ENCODE data around the gene THSD8. TPM values are rescaled to one million over a fixed set of nuclear protein-coding genes. Genes with fewer than 3 reads are reported as not detected.
"Not testable (repeated sequence)": the region's sequence is repeated elsewhere in the genome, so short reads cannot be mapped to it uniquely, and the experiment has no call there.

Gene THSD8
- polyA plus RNA-seq, 1 experiment, result 1.6 TPM

- no peaks in the 10 kb centered on the region for H3K27me3 ChIP-seq (ENCODE audit: control insufficient read depth, insufficient read depth, low read length)
- no peak for TF ChIP-seq CTCF (IDR thresholded peaks at IDR 0.05; ENCODE audit: low read depth, low read length)
- no peaks in the 10 kb centered on the region; the same call in 1 of the 2 replicates for H3K9me3 ChIP-seq (ENCODE audit: control insufficient read depth, insufficient read depth, low read length)
- CTCF ChIA-PET, result interaction anchor here (1.1 to 12.2 kb wide), 2 partner anchors 40 to 43 kb away, joined by 3 to 410 read pairs; no protein-coding TSS in a partner anchor
- no peak overlapping the region for H3K4me3 ChIP-seq (ENCODE audit: low read depth, low read length)
- DNase-seq (ENCODE audit: low read depth, low spot score), result no peak
- POLR2A ChIA-PET, result no interaction called here
- no peak overlapping the region for H3K27ac ChIP-seq (ENCODE audit: low read depth, low read length)
These were observed 2.2 kb downstream of the THSD8 start for GRCh38 chr19:12804051-12804450.

- POLR2A ChIA-PET, result interaction anchor here (0.9 to 1.7 kb wide), 5 partner anchors 11 to 73 kb away, joined by 3 to 8 read pairs (median 4); no protein-coding TSS in a partner anchor
- CTCF ChIA-PET, result interaction anchor here (0.9 to 1.9 kb wide), 5 partner anchors 10 to 48 kb away, joined by 3 to 12 read pairs (median 6); no protein-coding TSS in a partner anchor
These were observed 4.6 kb downstream of the THSD8 start, which contains the start of gene RNASEH2A for GRCh38 chr19:12806242-12807081. Gene RNASEH2A, plus strand, starts transcription at chr19:12806584. Its CDS starts 90 bp downstream, at chr19:12806674.

GRCh38 chr19:12815088-12815487 lies 13.2 kb downstream of the THSD8 start:
- Histone ChIP-seq H3K27ac (ENCODE audit: low read depth, low read length) (no peak overlapping the region), H3K9me3 (ENCODE audit: control insufficient read depth, insufficient read depth, low read length) (no peaks in the 10 kb centered on the region), H3K27me3 (ENCODE audit: control insufficient read depth, insufficient read depth, low read length) (no peaks in the 10 kb centered on the region), H3K4me3 (ENCODE audit: low read depth, low read length) (no peak overlapping the region)
- DNase-seq (ENCODE audit: low read depth, low spot score), result no peak
- ChIA-PET CTCF (interaction anchor here (0.8 kb wide), 1 partner anchor 49 kb away, joined by 3 read pairs; no protein-coding TSS in a partner anchor), POLR2A (no interaction called here)
- no peak for TF ChIP-seq CTCF (IDR thresholded peaks at IDR 0.05; ENCODE audit: low read depth, low read length)

More at GRCh38 chr19:12806242-12807081, 4.6 kb downstream of the THSD8 start, which contains the start of gene RNASEH2A:
- H3K9me3 ChIP-seq (ENCODE audit: control insufficient read depth, insufficient read depth, low read length), result no peaks in the 10 kb centered on the region; the same call in 1 of the 2 replicates
- peak; percentile 63 for DNase-seq (ENCODE audit: low read depth, low spot score)
- H3K4me3 ChIP-seq (ENCODE audit: low read depth, low read length), result peak within 1 kb of the TSS; percentile 83
- no peak for TF ChIP-seq CTCF (IDR thresholded peaks at IDR 0.05; ENCODE audit: low read depth, low read length)
- H3K27ac ChIP-seq (ENCODE audit: low read depth, low read length), result no peak within 1 kb of the TSS
- no peaks in the 10 kb centered on the region for H3K27me3 ChIP-seq (ENCODE audit: control insufficient read depth, insufficient read depth, low read length)

GRCh38 chr19:12817188-12817587 lies 15.3 kb downstream of the THSD8 start:
- H3K9me3 ChIP-seq (ENCODE audit: control insufficient read depth, insufficient read depth, low read length); H3K27ac ChIP-seq (ENCODE audit: low read depth, low read length); DNase-seq (ENCODE audit: low read depth, low spot score); H3K4me3 ChIP-seq (ENCODE audit: low read depth, low read length); H3K27me3 ChIP-seq (ENCODE audit: control insufficient read depth, insufficient read depth, low read length); POLR2A ChIA-PET; CTCF ChIA-PET: not testable (repeated sequence)

- not testable (repeated sequence) for H3K27me3 ChIP-seq (ENCODE audit: control insufficient read depth, insufficient read depth, low read length); H3K27ac ChIP-seq (ENCODE audit: low read depth, low read length); H3K9me3 ChIP-seq (ENCODE audit: control insufficient read depth, insufficient read depth, low read length); DNase-seq (ENCODE audit: low read depth, low spot score); H3K4me3 ChIP-seq (ENCODE audit: low read depth, low read length)
- ChIA-PET CTCF (interaction anchor here (0.7 kb wide), 2 partner anchors 24 to 57 kb away, joined by 3 to 4 read pairs; no protein-coding TSS in a partner anchor), POLR2A (interaction anchor here (0.7 kb wide), 1 partner anchor 121 kb away, joined by 6 read pairs; the partner anchor contains the start of gene FBXW9)
These were observed 15.9 kb downstream of the THSD8 start for GRCh38 chr19:12817810-12818209.
